Measurements from ENCODE around the gene GARIN3.
"Not testable (repeated sequence)": the region's sequence is repeated elsewhere in the genome, so short reads cannot be mapped to it uniquely, and the experiment has no call there.

The GARIN3 gene

DNA sequence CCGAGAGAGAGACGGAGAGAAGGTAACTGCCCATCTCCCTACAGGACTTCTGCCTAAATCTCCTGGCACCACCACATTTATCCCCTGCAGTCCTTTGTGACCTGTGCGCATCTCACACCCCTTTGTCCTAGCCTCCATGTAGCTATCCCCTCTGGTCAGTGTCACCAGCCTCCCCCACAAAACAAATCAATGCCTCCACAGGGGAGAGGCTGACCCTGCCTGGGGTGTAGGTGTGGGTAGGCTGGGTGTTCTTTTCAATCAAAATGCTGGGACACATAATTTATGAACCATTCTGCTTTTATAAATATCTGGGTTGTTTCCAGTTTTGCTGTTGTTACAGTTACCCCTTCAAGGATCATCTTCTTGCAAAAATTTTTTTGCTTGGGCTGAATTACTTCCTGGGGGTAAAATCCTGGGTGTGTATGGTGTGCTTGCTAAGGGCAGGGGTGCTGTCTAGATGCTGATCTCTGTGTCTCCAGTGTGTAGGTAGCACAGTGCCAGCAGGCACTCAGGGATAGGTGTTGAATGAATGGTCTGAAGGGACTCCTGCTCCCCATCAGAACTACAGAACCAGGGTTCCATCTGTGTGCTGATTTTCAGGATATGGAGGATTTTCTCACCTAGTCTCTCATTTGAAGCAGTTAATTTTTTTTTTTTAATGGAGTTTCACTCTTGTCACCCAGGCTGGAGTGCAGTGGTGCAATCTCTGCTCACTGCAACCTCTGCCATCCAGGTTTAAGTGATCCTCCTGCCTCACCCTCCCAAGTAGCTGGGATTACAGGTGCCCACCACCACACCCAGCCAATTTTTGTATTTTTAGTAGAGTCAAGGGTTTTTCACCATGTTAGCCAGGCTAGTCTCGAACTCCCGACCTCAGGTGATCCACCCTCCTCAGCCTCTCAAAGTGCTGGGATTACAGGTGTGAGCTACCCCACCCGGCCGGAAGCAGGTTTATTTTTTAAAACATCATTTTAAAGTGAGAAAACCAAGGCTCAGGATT lies at the start of gene GARIN3:
GARIN3 (minus strand) TSS at position 51 of the 1,000 bp plus-strand sequence. CDS start 96 bp downstream, outside the sequence.
- no peak for DNase-seq (ENCODE audit: low spot score)

DNA sequence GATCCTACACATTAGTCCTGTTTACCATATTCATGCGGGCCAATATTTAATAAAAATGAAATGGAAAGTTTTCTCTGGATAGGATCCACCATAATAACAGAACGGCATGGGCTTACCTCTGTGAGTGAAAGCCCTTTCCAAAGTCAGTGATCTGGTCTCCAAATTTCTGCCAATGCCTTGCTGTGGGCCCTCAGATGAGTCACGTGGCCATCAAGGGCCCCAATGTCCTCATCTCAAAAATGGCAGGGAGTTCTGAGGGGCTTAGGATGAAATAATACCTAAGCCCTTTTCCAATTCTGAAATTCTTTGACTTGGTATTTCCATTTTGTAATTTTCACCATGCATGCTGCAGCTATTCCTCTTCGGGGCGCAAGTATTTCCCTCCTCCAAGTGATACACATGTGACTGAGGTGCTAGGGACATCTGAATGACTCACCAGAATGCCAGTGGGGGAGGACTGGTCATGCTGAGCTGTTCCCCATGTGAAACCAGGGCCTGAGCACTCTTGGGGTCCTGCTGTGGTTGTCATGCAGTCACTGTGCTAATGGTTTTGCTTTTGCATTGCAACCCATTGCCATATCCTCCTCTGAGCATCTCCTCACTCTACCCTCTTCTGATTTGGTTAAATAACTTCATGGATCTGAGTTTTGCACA lies 49.6 kb upstream of the GARIN3 start:
- no peak for DNase-seq (ENCODE audit: low spot score)

DNA sequence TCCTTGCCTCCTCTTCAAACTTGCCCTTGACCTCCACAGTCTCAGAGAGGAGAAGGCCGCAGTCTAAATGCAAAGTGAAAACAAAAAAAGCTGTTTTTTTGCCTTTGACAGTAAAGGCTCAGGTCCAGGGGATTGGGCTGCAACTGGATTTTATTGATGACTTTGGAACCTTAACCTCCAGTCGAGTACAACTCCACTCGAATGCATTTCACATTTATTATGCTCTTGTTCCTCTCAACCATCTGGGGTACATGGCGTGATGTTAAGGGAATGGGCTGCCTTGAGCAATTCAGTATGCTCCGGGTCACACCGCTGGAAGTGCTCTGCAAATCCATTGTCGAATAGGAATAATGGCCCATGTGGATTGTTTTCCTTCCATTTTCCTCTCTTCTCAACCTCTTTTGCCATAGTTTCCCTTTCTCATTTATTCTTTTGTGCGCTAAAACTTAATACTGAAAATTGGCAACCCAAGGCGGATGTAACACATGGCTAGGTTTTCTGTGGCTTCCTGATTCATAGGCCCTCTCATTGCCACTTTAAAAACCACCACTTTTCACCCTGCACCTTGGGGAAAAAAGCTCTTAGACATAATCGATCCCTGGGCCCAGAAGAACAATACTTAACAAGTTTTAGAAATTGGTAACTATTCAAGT lies 48.9 kb upstream of the GARIN3 start:
- DNase-seq (ENCODE audit: low spot score) = no peak

DNA sequence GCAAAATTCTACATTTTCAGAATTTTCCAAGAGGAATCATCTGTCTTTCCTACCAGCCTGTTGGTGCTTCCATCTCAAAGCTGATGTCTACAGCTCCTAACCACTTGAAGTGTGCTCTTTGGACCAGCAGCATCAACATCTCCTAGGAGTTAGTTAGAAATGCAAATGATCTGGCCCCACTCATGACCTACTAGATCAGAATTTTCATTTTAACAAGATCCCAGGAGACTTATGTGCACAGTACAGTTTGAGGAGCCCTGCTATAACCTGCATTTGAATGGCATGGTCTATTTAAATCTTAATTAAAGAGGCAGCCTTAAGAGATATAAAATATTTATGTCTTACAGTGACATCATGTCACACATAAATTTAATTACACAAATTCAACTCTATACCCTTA lies 48.4 kb upstream of the GARIN3 start:
- DNase-seq (ENCODE audit: low spot score) = no peak

DNA sequence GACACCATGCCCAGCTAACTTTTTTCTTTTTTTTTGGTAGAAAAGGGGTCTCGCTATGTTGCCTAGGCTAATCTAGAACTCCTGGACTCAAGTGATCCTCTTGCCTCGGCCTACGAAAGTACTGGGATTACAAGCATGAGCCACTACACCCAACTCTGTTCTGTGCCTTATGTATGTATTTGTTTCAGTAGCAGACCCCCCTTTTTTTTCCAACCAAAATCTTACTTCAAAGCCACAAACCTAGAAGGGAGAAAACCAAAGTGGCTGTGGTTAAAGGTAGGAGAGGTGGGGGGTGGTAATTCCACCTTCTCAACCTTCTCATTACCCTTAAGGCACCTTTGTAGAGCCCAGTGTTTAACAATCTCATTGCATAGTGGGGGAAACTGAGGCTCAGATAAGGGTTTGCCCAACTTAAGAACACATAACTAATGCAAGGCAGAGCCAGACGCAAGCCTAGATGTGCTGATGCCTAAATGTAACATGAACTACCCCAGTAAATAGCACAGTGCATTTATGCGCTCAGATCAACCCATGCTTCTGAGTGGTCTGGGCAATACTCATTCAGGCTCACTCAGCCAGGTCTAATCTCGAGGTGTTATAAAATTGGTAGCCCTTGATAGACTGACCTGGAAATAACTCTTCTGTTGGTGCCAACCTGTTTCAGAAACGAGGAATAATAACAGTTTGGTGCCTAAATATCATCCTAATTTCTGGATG lies 47.6 kb upstream of the GARIN3 start:
- DNase-seq (ENCODE audit: low spot score) = no peak

DNA sequence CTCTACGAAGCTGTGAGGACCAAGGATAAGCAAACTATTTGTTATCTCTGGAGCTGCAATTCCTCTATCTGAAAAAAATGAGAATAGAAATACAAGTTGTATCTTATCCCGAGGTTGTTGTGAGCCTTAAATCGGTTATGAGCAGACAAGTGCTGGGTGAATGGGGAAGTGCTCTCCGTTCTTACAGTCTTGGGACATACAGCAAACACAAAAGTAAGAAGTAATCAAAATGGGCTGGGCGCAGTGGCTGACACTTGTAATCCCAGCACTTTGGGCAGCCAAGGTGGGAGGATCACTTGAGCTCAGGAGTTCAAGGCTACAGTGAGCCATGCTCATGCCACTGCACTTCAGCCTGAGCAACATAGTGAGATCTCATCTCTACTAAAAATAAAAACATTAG lies 46.2 kb upstream of the GARIN3 start:
- DNase-seq (ENCODE audit: low spot score) = no peak

DNA sequence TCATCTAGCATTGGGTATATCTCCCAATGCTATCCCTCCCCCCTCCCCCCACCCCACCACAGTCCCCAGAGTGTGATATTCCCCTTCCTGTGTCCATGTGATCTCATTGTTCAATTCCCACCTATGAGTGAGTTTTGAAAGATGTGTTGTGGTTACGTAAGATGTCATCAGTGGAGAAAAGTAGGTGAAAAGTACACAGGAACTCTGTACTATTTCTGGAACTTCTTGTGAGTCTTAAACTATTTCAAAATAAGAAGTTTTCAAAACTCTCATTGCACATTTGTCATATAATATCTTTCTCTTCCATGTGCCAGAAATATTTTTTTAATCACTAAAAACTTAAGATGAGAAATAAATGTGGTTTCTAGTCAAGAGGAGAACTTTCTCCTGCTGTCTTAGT lies 44.6 kb upstream of the GARIN3 start:
- not testable (repeated sequence) for DNase-seq (ENCODE audit: low spot score)

DNA sequence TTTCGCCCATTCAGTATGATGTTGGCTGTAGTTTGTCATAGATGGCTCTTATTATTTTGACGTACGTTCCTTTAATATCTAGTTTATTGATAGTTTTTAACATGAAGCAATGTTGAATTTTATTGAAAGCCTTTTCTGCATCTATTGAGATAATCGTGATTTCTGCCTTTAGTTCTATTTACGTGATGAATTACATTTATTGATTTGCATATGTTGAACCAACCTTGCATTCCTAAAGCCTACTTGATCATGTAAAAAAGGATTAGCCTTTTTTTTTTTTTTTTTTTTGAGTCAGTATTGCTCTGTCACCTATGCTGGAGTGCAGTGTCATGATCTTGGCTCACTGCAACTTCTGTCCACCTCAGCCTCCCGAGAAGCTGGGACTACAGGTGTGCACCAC lies 39.6 kb upstream of the GARIN3 start:
- no peak for DNase-seq (ENCODE audit: low spot score)

DNA sequence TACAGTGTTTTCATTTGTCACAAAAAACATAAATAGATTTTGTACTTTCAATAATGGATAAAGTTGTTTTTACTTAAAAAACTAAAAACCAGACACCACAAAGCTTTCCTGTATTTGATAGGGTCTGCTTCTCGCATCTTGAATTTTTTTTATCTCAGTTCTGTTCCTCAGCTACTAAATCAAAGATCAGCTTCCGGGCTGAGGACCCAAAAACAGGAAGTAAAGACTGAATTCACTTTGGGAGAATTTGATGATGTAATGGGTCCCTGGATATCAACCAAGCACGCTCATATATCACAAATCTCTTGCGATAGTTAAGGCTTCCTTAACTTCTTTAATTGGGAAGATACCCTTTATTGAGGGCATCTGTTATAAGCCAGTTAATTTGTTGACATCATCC lies 38.7 kb upstream of the GARIN3 start:
- no peak for DNase-seq (ENCODE audit: low spot score)

DNA sequence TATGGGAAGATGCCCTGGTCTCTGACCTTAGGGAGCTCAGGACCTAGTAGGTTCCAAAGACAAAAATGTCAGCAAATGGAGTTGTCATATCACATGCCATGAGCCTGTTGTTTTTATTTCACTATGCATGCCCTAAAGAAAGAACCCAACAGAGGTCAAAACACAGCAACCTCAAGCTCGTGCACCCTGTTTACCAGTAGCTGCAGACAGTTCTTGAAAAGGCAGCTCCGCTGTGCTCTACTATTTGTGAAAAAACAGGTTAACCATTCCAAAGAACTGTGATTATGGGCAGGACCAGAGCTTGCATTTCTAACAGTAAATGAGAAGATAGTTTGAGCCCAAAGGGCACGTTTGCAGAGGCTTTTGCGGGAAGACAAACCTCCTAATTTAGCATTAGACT lies 37.4 kb upstream of the GARIN3 start:
- DNase-seq (ENCODE audit: low spot score) = no peak

DNA sequence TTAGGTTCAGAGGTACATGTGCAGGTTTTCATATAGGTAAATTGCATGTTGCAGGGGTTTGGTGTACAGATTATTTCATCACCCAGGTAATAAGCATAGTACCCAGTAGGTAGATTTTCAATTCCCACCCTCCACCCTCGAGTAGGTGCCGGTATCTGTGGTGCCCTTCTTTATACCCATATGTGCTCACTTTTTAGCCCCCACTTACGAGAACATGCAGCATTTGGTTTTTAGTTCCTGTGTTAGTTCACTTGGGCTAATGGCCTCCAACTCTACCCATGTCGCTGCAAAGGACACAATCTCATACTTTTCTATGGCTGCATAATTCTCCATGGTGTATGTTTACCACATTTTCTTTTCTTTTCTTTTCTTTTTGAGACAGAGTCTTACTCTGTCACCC lies 35.8 kb upstream of the GARIN3 start:
- no peak for DNase-seq (ENCODE audit: low spot score)

DNA sequence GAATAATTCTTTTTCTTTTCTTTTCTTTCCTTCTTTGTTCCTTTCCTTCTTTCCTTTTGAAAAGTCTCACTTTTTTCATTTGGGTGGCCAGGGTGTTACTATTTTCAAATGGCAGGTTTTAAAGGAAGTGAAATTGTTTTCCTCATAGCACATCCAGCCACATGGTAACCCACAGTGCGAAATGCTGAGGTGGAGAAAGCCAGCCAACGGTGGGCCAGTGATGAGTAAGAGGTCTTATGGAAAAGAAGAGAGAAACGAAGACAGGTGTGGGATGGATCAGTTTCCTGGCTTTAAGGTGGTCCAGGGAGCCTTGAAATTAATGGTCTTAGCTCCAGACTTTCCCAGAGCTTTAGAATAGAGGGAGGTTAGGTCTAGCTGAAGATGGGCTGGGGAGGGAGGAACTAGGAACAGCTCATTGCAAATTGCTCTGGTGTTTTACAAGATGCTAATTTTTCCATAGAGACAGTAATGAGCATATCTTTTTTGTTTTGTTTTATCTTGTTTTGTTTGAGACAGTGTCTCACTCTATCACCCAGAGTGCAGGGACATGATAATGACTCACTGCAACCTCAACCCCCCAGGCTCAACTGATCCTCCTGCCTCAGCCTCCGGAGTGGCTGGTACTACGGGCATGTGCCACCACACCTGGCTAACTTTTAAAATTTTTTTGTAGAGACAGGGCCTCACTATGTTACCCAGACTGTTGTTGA lies 32.4 kb upstream of the GARIN3 start:
- no peak for DNase-seq (ENCODE audit: low spot score)

DNA sequence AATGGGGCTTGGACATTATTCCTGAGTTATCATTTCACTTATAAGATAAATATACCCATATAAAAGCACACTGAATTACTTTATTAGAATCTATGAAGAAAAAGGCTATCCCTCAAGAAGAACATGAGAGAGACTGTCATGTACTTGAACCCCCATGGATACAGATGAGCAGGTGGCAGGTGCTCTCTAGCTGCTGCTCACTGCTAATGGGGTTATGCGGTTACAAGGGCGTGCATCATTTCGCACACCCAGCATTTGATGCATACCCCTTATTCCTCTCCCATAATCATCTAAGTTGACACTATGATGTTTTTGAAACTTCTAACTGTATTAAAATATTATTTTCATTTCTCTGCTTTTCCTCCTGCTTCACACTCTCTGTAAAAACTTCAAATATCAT lies 31.0 kb upstream of the GARIN3 start:
- no peak for DNase-seq (ENCODE audit: low spot score)

DNA sequence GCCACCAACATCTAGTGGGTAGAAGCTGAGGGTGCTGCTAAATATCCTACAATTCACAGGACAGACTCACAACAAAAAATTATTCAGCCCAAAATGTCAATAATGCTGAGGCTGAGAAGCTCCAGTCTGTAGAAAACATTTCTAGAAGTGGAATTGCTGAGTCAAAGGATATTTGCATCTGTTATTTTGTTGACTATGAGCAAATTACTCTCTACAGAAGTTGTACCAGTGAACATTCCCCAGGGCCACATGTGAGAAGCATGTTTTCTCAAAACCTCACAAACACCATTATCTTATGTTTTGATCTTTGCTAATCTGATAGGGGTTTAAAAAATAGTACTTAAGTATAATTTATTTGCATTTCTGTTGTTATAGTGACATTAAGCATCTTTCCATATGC lies 30.0 kb upstream of the GARIN3 start:
- no peak for DNase-seq (ENCODE audit: low spot score)

DNA sequence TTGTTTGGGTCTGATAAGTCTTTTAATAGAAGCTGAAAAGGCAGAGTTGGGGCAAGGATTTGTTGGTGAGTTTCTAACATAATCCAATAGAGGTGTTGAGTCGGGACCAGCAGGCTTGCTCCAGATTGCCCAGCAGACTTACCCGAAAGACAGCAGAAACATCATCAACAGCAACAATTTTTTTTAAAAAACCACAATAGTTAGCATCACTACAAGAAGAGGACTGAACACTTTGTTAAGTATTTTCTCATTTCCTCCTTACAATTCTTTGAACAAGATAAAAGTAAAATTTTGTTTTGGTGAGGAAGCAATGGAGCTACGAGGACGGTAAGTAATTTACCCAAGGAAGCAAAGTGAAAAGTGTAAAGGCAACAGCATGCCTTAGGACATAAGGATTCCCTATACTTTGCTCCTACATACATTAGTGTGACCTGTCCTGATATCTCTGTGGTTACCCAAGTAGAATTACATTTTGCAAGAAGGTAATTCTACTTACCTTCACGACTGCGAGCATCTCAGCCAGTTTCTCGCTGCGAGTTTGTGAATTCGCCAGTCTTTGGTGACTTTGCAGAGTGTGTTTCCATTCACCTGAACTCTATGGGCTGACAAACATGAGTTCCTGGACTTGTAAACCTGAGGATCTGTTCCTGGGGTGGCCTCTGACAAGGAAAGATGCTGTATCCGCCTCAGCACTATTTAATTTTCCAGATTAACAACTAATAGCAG lies 27.8 kb upstream of the GARIN3 start:
- DNase-seq (ENCODE audit: low spot score) = no peak

DNA sequence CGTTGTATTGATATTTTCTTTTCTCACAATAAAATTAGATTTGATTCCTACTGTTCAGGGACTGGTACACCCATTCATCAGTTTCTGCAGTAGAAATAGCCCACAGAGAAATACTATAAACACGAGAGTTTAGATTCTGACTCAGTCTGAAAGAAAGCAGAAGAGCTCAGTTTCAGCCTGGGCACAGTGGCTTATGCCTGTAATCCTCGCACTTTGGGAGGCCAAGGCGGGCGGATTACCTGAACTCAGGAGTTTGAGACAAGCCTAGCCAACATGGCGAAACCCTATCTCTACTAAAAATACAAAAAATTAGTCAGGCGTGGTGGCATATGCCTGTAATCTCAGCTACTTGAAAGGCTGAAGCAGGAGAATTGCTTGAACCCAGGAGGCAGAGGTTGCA lies 23.2 kb upstream of the GARIN3 start:
- no peak for DNase-seq (ENCODE audit: low spot score)

DNA sequence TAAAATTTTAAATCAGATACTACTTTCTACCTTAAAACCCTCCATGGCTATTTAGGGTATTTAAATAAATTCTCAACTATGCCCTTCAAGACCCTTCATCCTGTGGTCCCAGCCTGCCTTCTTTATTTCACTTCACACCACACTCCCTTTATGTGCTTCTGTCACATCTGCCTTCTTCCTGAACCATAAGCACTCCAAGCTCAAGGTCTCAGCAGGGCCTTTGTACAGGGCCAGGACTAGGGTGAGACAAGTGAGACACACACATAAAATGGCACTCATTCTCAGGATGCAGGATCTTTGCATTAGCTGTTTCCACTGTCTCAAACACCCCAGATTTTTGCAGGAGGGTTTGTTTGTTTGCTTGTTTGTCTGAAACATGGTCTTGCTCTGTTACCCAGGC lies 22.2 kb upstream of the GARIN3 start:
- DNase-seq (ENCODE audit: low spot score) = no peak

DNA sequence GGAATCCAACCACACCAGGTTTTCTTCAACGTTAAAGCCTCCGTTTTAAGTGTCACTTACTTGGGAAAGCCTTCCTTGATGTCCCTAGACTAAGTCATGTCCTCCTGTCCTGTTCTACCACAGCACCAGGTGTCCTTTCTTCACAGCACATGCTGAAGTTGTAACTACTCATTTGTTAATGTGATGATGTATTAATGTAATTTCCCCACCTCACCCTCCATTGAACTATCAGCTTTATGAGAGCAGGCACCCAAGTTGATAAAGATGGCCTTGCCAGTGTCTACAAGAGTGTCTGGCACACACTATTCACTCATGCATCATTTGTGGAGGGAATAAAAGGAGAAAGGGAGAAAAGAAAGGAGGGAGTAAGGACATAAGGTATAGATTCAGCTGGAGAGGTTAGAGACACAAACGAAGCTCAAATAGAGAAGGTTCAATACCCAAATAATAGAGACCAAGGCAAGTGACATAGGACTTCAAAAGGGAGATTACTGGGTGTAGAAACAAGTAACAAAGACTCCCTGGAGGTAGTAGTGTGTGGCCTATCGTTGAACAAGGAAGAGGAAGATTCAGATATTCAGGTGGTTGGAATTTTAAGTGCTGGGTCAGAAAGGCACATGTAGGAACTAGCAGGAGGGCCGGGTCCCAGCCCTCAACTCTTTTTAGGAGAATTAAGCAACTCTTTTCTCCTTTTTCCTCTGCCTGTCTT lies 21.1 kb upstream of the GARIN3 start:
- DNase-seq (ENCODE audit: low spot score) = no peak

DNA sequence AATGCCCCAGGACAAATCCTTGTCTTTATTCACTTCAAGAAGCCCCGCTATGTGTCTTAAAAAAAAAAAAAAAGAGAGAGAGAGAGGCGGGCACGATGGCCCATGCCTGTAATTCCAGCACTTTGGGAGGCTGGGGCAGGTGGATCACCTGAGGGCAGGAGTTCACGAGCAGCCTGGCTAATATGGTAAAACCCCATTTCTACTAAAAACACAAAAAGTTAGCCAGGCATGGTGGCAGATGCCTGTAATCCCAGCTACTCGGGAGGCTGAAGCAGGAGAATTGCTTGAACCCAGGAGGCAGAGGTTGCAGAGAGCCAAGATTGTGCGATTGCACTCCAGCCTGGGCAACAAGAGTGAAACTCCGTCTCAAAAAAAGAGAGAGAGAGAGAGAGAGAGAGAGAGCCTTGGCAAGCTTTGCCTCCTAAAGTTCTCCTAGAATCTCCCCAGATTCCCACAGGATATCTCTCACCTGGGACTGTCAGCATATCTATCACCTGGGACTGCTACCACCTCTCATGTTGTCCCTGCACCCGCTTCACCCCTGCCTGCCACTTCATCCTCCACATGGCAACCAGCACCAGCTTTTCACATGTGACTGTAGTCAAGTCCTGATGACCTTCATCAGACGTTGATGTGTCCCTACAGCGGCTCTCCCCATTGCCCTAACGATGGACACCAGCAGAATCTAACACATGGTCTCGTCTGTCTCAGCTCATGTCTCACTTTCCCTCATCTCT lies 20.4 kb upstream of the GARIN3 start:
- DNase-seq (ENCODE audit: low spot score) = no peak

Data from pons (tissue), 1 donor.